ENCODE data around the gene AK4.

The AK4 gene

GRCh38 chr1:65243491-65243890 lies 95.5 kb downstream of the AK4 start:
- DNase-seq (ENCODE audit: extremely low read depth in 1 of 2, low read depth in 1 of 2), result no peak

- DNase-seq (ENCODE audit: extremely low read depth in 1 of 2, low read depth in 1 of 2), result no peak
Measured at GRCh38 chr1:65245295-65245694, 97.3 kb downstream of the AK4 start.

- no peak for DNase-seq (ENCODE audit: extremely low read depth in 1 of 2, low read depth in 1 of 2)
Measured at GRCh38 chr1:65247419-65248359, 99.7 kb downstream of the AK4 start.

- no peak for DNase-seq (ENCODE audit: extremely low read depth in 1 of 2, low read depth in 1 of 2)
Measured at GRCh38 chr1:65250826-65251225, 102.8 kb downstream of the AK4 start.

DNA sequence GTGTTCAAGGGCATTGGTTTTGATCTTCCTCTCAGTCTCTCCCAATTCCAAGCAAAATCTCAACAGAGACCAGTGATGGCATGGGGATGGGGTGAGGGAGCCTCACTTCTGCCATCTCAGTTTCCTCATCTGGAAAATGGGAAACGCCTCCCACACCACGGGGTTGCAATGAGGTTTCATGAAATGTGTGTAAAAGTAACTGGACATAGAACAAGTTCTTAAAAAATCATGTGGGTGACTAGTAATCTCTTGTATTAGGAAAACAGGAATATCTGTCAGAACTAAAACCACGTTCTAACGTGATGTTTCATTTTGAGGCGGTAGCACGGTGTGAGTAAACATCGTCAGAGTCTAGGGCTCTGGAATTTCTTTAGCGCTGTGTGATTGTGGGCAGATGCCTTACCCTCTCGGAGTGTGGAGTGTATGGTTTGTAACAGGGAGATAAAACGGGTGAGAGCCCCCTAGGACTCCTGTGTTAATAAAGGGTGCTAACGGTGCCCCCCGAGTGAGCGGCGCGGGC lies 105.9 kb downstream of the AK4 start:
- DNase-seq (ENCODE audit: extremely low read depth in 1 of 2, low read depth in 1 of 2), result no peak

GRCh38 chr1:65254320-65255034 lies 106.5 kb downstream of the AK4 start:
- DNase-seq (ENCODE audit: extremely low read depth in 1 of 2, low read depth in 1 of 2), result peak; percentile 55 to 73

- no peak for DNase-seq (ENCODE audit: extremely low read depth in 1 of 2, low read depth in 1 of 2)
Measured at GRCh38 chr1:65255035-65255655, 107.1 kb downstream of the AK4 start.

DNA sequence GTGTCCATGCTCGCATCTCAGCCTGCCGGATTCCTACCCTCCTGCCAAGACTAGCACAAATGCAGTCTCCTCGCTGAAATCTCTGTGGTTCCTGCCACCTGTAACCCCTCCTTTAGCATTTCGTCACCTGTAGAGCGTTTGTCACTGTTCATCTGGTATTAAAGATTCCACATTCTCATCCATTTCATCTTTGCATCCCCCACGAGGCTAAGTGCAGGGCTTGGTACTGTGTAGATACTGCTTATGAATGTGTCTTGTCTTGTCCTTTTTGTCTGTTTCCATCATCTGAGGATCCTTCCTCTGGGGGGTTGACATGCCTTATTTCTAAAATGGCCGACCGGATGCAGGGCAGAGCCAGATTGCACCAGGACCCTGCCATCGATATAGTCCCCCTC lies 107.7 kb downstream of the AK4 start:
- no peak for DNase-seq (ENCODE audit: extremely low read depth in 1 of 2, low read depth in 1 of 2)

- no peak for DNase-seq (ENCODE audit: extremely low read depth in 1 of 2, low read depth in 1 of 2)
Measured at GRCh38 chr1:65256860-65257708, 109.1 kb downstream of the AK4 start.

- no peak for DNase-seq (ENCODE audit: extremely low read depth in 1 of 2, low read depth in 1 of 2)
Measured at GRCh38 chr1:65258106-65258505, 110.1 kb downstream of the AK4 start.

GRCh38 chr1:65259816-65260215 lies 111.8 kb downstream of the AK4 start:
- DNase-seq (ENCODE audit: extremely low read depth in 1 of 2, low read depth in 1 of 2), result no peak

GRCh38 chr1:65260851-65261473 lies 113.0 kb downstream of the AK4 start:
- no peak for DNase-seq (ENCODE audit: extremely low read depth in 1 of 2, low read depth in 1 of 2)

DNA sequence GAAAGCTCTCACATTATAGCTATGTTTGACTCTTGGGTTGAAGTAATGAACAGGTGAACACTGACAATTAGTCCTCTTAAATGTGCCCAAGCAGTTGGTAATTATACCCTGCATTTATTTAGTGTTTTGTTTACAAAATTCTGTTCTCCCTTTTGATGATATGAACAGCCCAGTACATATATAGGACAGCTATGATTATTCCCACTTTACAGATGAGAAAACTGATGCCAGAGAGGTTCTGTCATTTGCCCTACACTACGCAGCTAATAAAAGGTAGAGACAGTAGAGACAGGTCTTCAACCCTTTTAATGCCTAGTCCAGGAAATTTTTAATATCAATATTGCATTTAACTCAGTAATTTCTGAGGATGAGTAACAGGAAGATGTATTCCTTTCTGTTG lies 115.3 kb downstream of the AK4 start:
- DNase-seq (ENCODE audit: extremely low read depth in 1 of 2, low read depth in 1 of 2), result no peak

- DNase-seq (ENCODE audit: extremely low read depth in 1 of 2, low read depth in 1 of 2), result no peak
Measured at GRCh38 chr1:65264197-65264929, 116.4 kb downstream of the AK4 start.

- DNase-seq (ENCODE audit: extremely low read depth in 1 of 2, low read depth in 1 of 2), result no peak
Measured at GRCh38 chr1:65265296-65265650, 117.3 kb downstream of the AK4 start.

DNA sequence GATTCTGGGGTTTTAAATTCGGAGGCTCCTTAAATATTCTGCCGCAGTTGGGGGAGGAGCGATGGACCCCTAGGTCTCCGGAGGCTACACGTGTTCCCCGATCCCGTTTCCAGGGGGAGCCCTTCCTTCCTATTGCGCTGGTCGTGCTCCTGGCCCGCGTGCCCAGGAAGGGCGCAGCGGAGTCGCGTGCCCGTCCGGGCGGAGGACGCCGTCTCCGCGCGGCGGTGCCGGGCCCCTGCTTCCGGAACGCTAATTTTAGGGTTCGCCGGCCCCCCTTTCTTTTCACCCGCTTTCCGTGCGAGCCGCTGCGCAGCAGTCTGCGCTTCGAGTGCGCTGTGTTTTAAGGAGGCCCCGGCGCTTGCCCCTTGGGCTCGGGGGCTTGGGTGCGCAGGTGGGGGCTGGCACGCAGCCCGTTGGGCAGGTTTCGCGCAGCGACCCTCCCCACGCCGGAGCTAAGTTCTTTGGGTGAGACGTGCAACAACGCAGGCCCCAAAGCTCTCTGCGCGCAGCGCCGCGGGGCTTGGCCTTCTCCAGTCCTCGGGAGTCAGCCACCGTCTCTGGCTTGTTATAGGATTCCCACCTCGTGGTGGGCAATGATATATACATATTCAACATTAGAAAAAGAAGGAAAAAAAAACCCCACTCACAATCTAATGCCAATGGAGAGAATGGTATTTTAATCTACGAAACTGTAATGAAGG lies 117.8 kb downstream of the AK4 start:
- peak in 1 of 2 donors; percentile 6 for DNase-seq (ENCODE audit: extremely low read depth in 1 of 2, low read depth in 1 of 2)

DNA sequence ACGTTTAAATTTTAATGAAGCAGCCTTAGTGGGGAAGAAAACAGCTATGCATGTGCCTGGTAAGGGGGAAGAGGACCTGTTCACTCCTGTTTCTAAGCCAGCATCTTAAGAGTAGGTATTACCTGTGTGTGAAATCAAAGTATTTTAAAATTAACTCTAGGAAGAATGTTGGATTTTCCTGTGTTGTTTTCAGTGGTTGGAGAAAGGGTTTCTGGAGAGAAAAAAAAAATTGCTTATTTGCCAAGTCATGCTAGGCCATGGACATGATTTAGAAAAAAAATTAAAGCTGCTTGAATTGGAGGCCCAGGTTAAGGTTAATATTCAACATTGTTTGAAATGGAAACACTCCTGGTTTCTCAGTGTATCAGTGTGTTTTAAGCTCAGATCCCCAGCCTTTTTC lies 118.5 kb downstream of the AK4 start:
- no peak for DNase-seq (ENCODE audit: extremely low read depth in 1 of 2, low read depth in 1 of 2)

DNA sequence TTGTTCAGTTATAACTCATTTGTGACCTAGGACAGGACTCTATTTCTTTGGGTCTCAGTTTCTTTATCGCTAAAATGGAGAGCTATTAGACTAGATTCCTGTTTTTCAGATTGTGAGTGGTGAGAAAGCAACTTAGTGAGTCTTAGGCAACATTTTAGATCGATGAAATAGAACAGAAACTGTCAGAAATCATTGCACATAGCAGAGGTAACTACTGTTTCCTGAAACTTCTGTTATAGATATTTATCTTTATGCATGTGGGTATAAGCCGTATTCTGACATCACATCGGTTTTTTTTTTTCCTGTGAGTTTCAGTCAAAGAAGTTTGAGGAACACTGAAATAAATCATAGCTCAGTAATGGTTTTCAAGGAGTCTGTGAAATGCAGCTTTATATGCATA lies 119.3 kb downstream of the AK4 start:
- no peak for DNase-seq (ENCODE audit: extremely low read depth in 1 of 2, low read depth in 1 of 2)

DNA sequence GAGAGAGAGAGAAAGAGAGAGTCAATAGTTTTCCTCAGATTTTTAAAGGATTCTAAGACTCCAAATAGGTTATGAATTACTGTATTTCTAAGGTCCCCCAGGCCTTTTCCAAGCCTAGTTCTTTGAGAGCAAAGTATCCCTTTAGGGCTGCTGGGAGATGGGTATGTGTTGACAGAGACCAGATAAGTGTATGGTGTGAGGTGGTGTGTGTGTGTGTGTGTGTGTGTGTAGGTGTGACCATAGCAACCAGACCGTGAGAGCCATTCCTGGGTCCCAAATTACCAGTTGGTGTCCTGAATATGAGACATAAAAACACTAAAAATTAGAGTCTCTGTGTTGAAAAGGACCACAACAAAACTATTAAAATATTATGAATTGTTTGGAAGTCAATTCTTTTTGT lies 119.7 kb downstream of the AK4 start:
- no peak for DNase-seq (ENCODE audit: extremely low read depth in 1 of 2, low read depth in 1 of 2)

Data from activated CD8-positive, alpha-beta memory T cell treated with anti-CD3 and anti-CD28 coated beads for 1 hour (primary cell).